Lower leg skin (tissue), 4 donors: Measurements from ENCODE around the gene SIVA1. TPM values are rescaled to one million over a fixed set of nuclear protein-coding genes. Genes with fewer than 3 reads are reported as not detected.

ENCODE experiments used
- DNase-seq, 2 donors: peaks; one replicate each; pipeline ENCODE4 v3.0.0-alpha.2; 2019; ENCODE audit warnings: low spot score in 2 of 2
- H3K4me3 ChIP-seq: fragments of 200-600 bp; sonication (generic); 2 replicates; pipeline ENCODE4 v1.5.1; 2017; ENCODE audit warnings: mild to moderate bottlenecking, low read depth; ENCODE audit not compliant: poor library complexity, severe bottlenecking
- POLR2A ChIP-seq, 2 donors: fragments of 450-650 bp; IDR thresholded peaks; one replicate each; pipeline ENCODE4 v1.6.1; 2016 to 2017; ENCODE audit warnings: antibody characterized with exemption in 2 of 2, mild to moderate bottlenecking in 1 of 2, moderate library complexity in 1 of 2
- WGBS, 2 donors: methylation state at CpG; one replicate each; pipeline ENCODE4 v1.1.5; 2018; 5-methylcytosine and 5-hydroxymethylcytosine counted together
- intact Hi-C: fragments of 100-400 bp; cut with DNase I; formaldehyde crosslinking; loops from one replicate; pipeline ENCODE4 v1.15.0; 2023; ENCODE audit warnings: low total_unique reads
- total RNA-seq, 4 donors: library from RNA; depleted of rRNA; stranded (reverse); fragments of >200 nt; gene quantifications; one replicate each; pipeline ENCODE4 v1.1.0, GENCODE V29; 2016
- TF ChIP-seq, protein P1 (sequence below), 3 donors: fragments of 450-650 bp; IDR thresholded peaks; one replicate each; pipeline ENCODE4 v1.5.1; 2016; ENCODE audit warnings: antibody characterized with exemption in 3 of 3, mild to moderate bottlenecking in 3 of 3, moderate library complexity in 2 of 3

SIVA1 gene
- total RNA-seq, 4 donors from 2014 or later = 162 to 174 (median 168) TPM

DNA sequence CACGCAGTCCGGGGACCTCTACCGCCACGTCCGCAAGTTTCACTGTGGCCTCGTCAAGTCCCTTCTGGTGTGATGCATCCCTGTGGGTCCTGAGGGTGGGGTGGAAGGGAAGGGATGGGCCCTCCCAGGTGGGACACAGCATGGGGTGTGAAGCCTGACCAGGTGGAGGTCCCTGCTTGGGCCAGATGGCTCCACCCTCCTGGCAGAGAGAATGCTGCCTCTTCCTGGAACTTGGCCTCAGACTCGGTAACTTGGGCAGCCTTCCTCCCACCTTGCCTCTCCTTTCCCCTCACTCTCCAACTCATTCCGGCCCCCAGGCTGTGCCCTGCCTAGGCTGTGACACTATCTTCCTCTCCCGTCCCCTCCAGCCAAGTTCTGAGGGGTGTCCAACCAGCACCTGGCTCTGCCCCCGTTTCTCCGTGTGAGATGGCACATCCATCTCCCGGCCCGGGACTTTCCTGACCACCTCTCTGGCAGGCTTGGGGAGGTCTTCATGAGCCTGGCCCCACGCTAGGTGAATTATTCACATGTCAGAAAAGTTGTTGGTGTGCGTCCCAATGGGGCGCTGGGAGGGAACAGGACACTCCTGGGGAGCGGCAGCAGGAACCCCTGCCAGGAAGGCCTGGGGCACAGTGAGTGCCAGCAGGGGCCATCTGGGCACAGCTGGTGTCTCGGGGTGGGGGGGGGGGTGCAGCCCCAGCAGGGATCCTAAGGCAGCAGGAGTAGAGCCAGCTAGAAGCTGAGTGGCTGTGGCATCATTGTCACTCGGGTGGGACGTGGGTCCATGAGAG lies 49.6 kb downstream of the SIVA1 start:
- 80 to 82% methylated on average over 20 of the region's 20 CpGs for WGBS, 2 donors
- intact Hi-C loops = no loop called here
- H3K4me3 ChIP-seq = no peak overlapping the region
- no peak for TF ChIP-seq POLR2A (IDR thresholded peaks at IDR 0.05)
- TF ChIP-seq, protein P1, sequence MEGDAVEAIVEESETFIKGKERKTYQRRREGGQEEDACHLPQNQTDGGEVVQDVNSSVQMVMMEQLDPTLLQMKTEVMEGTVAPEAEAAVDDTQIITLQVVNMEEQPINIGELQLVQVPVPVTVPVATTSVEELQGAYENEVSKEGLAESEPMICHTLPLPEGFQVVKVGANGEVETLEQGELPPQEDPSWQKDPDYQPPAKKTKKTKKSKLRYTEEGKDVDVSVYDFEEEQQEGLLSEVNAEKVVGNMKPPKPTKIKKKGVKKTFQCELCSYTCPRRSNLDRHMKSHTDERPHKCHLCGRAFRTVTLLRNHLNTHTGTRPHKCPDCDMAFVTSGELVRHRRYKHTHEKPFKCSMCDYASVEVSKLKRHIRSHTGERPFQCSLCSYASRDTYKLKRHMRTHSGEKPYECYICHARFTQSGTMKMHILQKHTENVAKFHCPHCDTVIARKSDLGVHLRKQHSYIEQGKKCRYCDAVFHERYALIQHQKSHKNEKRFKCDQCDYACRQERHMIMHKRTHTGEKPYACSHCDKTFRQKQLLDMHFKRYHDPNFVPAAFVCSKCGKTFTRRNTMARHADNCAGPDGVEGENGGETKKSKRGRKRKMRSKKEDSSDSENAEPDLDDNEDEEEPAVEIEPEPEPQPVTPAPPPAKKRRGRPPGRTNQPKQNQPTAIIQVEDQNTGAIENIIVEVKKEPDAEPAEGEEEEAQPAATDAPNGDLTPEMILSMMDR (IDR thresholded peaks at IDR 0.05) = no peak
- no peak for DNase-seq

GRCh38 chr14:104803280-104803911 lies 50.4 kb downstream of the SIVA1 start:
- TF ChIP-seq, protein P1 (IDR thresholded peaks at IDR 0.05) = no peak
- TF ChIP-seq POLR2A (IDR thresholded peaks at IDR 0.05) = no peak
- no peak for DNase-seq
- intact Hi-C loops = no loop called here
- H3K4me3 ChIP-seq = no peak overlapping the region
- 82 to 83% methylated on average over 5 to 12 of the region's 19 CpGs for WGBS, 2 donors

DNA sequence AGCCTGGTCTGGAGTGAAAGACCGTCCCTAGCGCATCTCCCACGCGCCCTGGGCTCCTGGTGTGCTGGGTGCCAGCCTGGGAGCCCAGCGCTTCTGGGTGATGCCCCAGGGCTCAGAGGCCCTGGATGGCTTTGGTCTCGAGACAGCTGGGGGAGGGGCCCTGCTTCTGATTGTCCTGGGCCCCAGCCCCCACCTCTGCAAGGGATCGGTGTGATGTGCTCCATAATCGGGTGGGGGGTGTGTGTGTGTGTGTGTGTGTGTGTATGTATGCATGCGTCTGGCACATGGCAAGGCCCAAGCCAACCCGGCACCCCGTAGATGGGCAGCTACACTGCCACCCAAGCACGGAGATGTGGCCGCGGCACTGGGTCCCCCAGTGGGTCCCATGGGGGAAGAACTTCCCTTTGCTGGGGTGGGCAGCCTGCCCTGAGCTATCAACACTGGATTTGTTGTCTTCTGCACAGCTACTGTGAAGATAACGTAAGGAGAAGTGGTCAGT lies 51.0 kb downstream of the SIVA1 start:
- no peak for DNase-seq
- no peak overlapping the region for H3K4me3 ChIP-seq
- 80 to 84% methylated on average over 13 to 15 of the region's 15 CpGs for WGBS, 2 donors
- TF ChIP-seq, protein P1 (IDR thresholded peaks at IDR 0.05) = no peak
- no peak for TF ChIP-seq POLR2A (IDR thresholded peaks at IDR 0.05)
- intact Hi-C loops = no loop called here

- WGBS, 2 donors = 83 to 85% methylated on average over 17 to 18 of the region's 18 CpGs
- no peak for DNase-seq
- intact Hi-C loops = no loop called here
- TF ChIP-seq, protein P1 (IDR thresholded peaks at IDR 0.05) = no peak
- TF ChIP-seq POLR2A (IDR thresholded peaks at IDR 0.05) = no peak
- H3K4me3 ChIP-seq = no peak overlapping the region
Observed at GRCh38 chr14:104804481-104805325, 51.8 kb downstream of the SIVA1 start.

DNA sequence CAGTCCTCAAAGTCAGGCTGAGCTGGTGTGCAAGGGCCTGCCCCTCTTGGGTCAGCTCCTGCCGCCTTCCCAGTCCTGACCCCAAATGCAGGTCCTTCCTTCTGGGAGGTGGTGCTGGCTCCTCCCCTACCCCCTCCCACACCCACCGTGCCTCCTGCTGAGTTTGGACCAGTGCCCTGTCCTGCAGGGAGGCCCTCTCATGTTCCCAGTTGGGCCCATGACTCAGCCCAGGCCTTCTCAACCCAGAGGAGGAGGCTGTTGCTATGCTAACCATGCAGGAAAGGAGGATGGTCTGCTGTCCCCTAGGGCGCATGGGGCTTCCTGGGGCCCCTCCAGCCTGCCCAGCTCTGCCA lies 52.4 kb downstream of the SIVA1 start:
- WGBS, 2 donors = 49 to 61% methylated on average over 3 of the region's 3 CpGs
- H3K4me3 ChIP-seq = no peak overlapping the region
- DNase-seq = no peak
- no peak for TF ChIP-seq POLR2A (IDR thresholded peaks at IDR 0.05)
- TF ChIP-seq, protein P1 (IDR thresholded peaks at IDR 0.05) = no peak
- intact Hi-C loops = no loop called here
